GM18508 (cell line): Measurements from ENCODE around the gene ATXN8OS.
"Not testable (repeated sequence)": the region's sequence is repeated elsewhere in the genome, so short reads cannot be mapped to it uniquely, and the experiment has no call there.

Experiments used
- ATAC-seq: cut with Tn5 transposase; IDR thresholded peaks from one replicate; pipeline ENCODE4 v1.9.1; 2021; ENCODE audit warnings: moderate number of reproducible peaks; ENCODE audit not compliant: insufficient read depth, unreplicated experiment

ATXN8OS gene

GRCh38 chr13:70107498-70108281 lies at the start of gene ATXN8OS:
TSS of gene ATXN8OS (plus strand) at chr13:70107826.
- ATAC-seq: no peak

GRCh38 chr13:70080012-70080411 lies 27.6 kb upstream of the ATXN8OS start:
- ATAC-seq: no peak

GRCh38 chr13:70087247-70087646 lies 20.4 kb upstream of the ATXN8OS start:
- ATAC-seq: no peak

- ATAC-seq: no peak
Measured at GRCh38 chr13:70088926-70089325, 18.7 kb upstream of the ATXN8OS start.

GRCh38 chr13:70090036-70090723 lies 17.4 kb upstream of the ATXN8OS start:
- ATAC-seq: peak; percentile 91

GRCh38 chr13:70098669-70099068 lies 9.0 kb upstream of the ATXN8OS start:
- ATAC-seq: no peak

GRCh38 chr13:70104481-70104880 lies 3.1 kb upstream of the ATXN8OS start:
- ATAC-seq: no peak

- ATAC-seq: no peak
Measured at GRCh38 chr13:70107125-70107497, 515 bp upstream of the ATXN8OS start.

GRCh38 chr13:70108356-70109105 lies 905 bp downstream of the ATXN8OS start, which contains the start of gene KLHL1:
TSS of gene KLHL1 (minus strand) at chr13:70108452. CDS start at chr13:70107699, 753 bp downstream.
- ATAC-seq: no peak

- no peak for ATAC-seq
Measured at GRCh38 chr13:70117338-70117905, 9.8 kb downstream of the ATXN8OS start.

- ATAC-seq: no peak
Measured at GRCh38 chr13:70125693-70126092, 18.1 kb downstream of the ATXN8OS start.

- ATAC-seq: no peak
Measured at GRCh38 chr13:70128098-70128497, 20.5 kb downstream of the ATXN8OS start.

- ATAC-seq: not testable (repeated sequence)
Measured at GRCh38 chr13:70142658-70143057, 35.0 kb downstream of the ATXN8OS start.

GRCh38 chr13:70162141-70162540 lies 54.5 kb downstream of the ATXN8OS start:
- ATAC-seq: no peak

GRCh38 chr13:70170689-70171088 lies 63.1 kb downstream of the ATXN8OS start:
- ATAC-seq: no peak

GRCh38 chr13:70171151-70171550 lies 63.5 kb downstream of the ATXN8OS start:
- no peak for ATAC-seq

- ATAC-seq: no peak
Measured at GRCh38 chr13:70172946-70173597, 65.4 kb downstream of the ATXN8OS start.

- no peak for ATAC-seq
Measured at GRCh38 chr13:70173598-70173959, 66.0 kb downstream of the ATXN8OS start.

- no peak for ATAC-seq
Measured at GRCh38 chr13:70178346-70178745, 70.7 kb downstream of the ATXN8OS start.
